NCI-H748 (cell line): Measurements from ENCODE around the gene RBMS3.
A peak's percentile ranks its signal among the peaks of the same experiment; 100 is the strongest.

Experiments
- DNase-seq: peaks from one replicate; lab custom pipeline; 2025; ENCODE audit not compliant: unreplicated experiment; lab: John Stamatoyannopoulos, UW

The RBMS3 gene

GRCh38 chr3:29919571-29919970 lies 638.7 kb downstream of the RBMS3 start:
- no peak for DNase-seq

GRCh38 chr3:29922992-29923746 lies 642.3 kb downstream of the RBMS3 start:
- no peak for DNase-seq

GRCh38 chr3:29924783-29925561 lies 644.1 kb downstream of the RBMS3 start:
- no peak for DNase-seq

DNA sequence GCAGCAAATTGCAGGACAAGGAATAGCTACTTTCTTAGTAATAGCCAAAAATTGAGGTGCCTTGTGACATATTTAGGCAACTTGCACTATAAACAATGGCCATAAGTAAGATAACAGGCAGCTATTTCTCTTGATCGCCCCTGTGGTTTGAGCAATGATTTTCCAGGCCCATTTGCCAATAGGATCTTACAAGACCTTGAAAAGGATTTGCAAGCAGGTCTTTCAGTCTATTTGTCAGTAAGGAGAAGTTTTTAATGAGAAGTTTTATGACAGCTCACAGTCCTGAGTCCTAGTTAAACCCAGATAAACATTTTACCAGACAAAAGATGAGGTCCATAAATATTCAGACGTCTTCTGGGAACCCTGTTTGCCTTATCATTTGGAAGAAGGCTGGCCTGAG lies 645.5 kb downstream of the RBMS3 start:
- no peak for DNase-seq

- peak; percentile 63 for DNase-seq
Observed at GRCh38 chr3:29932696-29933325, 651.9 kb downstream of the RBMS3 start.

- DNase-seq: no peak
Observed at GRCh38 chr3:29933802-29934490, 653.1 kb downstream of the RBMS3 start.

DNA sequence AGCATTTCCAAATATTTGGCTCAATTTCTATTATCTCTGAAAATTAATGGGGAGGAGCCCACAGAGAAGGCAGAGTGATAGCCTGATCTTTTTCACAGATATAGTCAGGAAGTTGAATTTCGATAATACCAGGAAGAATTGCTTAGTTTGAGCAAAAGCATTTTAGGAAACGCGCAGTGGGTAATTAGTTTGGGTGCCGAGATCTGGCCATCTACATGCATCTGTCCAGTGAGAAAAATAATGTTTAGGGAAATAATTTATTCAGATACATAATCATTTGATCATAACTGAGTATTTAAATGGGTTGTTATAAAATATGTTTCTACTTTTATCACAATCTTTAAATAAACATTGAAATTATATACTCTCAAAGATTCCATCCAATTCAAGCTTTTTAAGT lies 653.9 kb downstream of the RBMS3 start:
- DNase-seq: no peak

DNA sequence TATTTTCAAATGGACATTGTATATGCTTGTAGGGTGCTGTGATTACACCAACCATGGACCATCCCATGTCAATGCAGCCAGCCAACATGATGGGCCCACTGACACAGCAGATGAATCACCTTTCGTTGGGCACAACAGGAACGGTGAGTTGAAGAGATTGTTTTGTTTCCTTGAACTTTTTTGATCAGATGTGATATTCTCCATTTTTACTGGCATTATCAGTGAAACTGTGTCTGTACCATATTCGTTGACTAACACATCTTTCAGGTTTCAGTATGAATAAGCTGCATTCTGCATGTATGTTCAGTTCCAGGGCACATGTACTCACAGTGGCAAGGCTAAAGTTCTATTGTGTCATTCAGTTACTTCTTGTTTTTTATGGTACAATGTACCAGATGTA lies 655.2 kb downstream of the RBMS3 start:
- no peak for DNase-seq

GRCh38 chr3:29936766-29937165 lies 655.9 kb downstream of the RBMS3 start:
- DNase-seq: no peak

DNA sequence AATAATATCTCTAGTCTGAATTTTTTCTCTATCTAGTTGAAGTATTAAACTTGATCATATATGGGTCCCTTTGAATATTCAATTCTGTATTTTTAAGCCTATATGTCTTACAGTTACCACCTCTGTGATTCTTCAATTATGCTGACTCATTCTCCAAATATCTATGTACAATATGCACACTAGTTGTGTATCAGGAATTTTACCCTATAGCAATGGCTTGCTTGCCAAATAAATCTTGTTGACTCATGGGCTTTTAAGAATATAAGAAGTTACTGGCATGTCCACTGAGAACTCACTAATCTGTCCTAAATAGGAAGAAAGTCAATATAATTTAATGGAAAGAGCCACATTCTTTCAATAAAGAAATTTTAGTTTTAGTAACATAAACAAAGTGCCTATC lies 656.3 kb downstream of the RBMS3 start:
- no peak for DNase-seq

DNA sequence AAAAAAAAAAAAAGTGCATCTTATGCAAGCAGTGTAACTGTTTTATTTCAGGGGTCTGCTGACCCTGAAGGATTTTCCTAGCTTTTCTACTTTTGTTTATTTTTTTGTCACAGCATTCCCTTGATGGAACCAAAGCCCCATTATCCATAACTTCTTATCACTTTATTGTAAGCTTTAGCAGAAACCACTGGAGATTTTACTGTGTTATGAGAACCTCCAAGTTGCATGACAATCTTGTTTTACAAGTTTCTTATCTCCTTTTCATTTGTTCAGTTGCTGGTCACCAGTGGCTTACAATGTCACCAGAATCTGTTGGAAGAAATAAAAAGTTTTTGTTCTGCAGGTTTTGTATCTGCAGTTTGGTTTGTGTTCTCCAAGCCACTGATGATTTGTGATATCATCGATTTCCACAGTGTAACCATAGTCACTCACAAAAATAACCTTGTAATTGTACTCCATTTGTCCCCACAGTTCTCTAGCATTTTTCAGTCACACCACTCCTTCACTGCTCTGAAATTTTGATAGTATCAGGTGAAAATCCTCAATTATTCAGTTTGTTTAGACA lies 660.0 kb downstream of the RBMS3 start:
- no peak for DNase-seq

GRCh38 chr3:29942297-29942696 lies 661.4 kb downstream of the RBMS3 start:
- no peak for DNase-seq

DNA sequence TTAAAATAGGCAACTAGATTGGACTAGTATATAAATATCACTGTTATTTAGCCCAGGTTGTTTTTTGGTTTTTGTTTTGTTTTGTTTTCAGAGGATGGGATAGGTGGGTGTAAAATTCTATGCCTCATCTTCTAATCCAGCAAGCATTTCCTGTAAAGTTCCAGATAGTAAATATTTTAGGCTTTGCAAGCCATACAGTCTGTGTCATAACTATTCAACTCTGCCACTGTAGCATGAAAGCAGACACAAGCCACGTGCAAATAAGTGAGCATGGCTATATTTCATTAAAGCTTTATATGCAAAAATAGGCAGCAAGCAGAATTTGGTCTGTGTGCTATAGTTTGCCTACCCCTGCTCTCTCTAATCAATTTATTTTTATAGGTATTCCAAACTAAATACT lies 668.3 kb downstream of the RBMS3 start:
- no peak for DNase-seq

GRCh38 chr3:29949940-29950616 lies 669.2 kb downstream of the RBMS3 start:
- no peak for DNase-seq

DNA sequence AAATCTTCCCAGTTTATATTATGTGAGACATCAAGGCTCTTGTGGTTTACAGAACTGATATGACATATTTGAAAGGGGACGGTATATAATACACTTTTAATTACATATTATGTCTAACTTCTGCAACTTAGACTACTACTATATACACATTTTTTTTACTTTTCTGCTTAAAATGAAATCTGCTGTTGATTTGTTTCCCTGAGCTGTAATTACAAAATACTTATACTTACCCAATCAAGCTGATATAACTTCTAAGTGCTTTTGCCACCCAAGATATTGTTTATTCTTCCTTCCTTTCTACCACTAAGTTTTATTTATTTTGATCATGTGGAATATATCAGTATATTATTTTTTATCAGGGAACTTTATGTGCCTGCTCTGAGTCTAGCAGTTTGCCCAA lies 671.6 kb downstream of the RBMS3 start:
- no peak for DNase-seq

DNA sequence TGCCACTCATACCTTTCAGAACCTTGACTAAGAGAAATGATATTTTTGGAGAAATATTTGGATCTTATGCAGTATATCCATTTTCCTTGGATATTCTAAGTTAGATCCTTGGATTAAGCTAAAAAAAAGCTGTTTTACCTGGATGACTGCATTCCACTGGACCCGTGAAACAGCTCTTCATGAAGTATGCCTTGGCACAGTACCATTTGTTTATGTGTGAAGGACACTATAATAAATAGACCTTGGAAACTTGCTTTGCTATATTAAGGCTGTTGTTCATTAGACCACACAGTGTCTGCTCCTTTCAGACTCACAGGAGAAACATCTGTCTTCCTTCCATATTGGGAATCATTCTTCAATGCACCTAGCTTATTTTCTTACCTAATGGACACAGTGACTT lies 674.5 kb downstream of the RBMS3 start:
- DNase-seq: no peak

DNA sequence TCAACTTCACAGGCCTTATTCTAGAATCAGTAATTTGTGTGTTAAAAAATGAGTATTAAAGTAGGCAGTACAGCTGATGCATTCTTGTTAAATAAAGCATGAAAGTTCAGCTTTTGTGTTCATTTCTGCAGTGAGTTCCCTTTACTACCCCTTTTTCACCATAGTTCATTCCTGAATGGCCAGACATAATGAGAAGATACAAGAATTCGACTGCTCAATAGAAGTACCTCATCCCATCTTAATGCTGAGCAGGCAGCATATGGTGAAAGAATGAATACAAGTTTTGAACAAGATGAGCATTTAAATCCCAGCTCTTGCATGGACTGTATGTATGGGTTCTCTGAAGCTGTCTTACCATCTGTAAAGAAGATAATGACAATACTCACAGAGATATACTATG lies 677.9 kb downstream of the RBMS3 start:
- DNase-seq: no peak

- no peak for DNase-seq
Observed at GRCh38 chr3:29971895-29972294, 691.0 kb downstream of the RBMS3 start.

DNA sequence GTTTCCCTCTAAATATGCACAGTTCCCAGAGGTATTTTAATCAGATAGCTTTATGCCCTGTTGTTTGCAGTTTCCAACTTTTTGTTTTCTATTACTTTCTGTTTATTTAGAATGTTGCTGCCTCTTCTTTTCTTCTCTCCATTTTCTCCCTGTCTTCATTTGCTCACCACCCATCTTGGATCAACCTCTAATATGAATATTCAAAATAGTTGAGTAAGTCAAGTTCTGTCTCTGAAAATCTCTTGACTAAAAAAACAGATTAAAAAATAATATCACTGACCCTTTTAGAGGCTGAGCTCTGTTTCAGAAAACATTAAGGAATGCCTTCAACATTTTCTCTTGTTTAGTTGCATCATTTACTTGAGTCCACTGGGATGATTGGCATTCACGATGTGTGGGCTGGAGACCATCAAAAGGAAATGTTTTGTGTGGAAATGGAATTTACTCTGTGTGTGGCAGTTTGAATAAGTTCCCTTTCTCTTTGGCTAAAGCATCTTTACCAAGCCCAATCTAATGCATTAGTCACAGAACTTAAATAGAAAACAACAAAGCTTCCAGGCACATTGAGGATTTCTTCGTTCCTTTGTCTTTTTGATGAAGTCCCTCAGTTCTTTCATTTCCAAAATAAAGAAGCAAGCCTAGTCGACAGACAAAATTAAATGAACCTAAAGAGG lies 691.6 kb downstream of the RBMS3 start:
- DNase-seq: no peak

GRCh38 chr3:29973763-29974162 lies 692.9 kb downstream of the RBMS3 start:
- DNase-seq: no peak
